Mesenteric fat pad (tissue), 1 donor: ENCODE measurements around the gene UBE2O. TPM values are rescaled to one million over a fixed set of nuclear protein-coding genes. Genes with fewer than 3 reads are reported as not detected.
"Not testable (repeated sequence)": the region's sequence is repeated elsewhere in the genome, so short reads cannot be mapped to it uniquely, and the experiment has no call there.

Experiments used
- DNase-seq: peaks from one replicate; pipeline ENCODE4 v3.0.0-alpha.2; 2020; ENCODE audit warnings: low spot score
- total RNA-seq: library from RNA; stranded (reverse); fragmentation: NEBNext Ultra II Directional; extraction: Animal tissue kit (Norgen Biotek cat#: 25700); gene quantifications from one replicate; pipeline ENCODE4 v1.2.1, GENCODE V29; 2021
- donor health status: DM: yes; HTN: yes; CAD: no.

Gene UBE2O
- total RNA-seq, 1 donor from 2014 or later, result 20.4 TPM

GRCh38 chr17:76353599-76354316, 99.2 kb downstream of the UBE2O start, which contains the start of gene PRPSAP1:
TSS of gene PRPSAP1 (minus strand) at chr17:76353916. CDS start at chr17:76353703, 213 bp downstream.
- DNase-seq, result peak; percentile 95

- DNase-seq, result no peak
Observed at GRCh38 chr17:76353004-76353598, 99.9 kb downstream of the UBE2O start.

GRCh38 chr17:76351526-76352071, 101.4 kb downstream of the UBE2O start:
- DNase-seq, result no peak

- no peak for DNase-seq
Observed at GRCh38 chr17:76350463-76350862, 102.5 kb downstream of the UBE2O start.

GRCh38 chr17:76346936-76347335, 106.0 kb downstream of the UBE2O start:
- DNase-seq, result not testable (repeated sequence)

GRCh38 chr17:76345377-76345974, 107.5 kb downstream of the UBE2O start:
- DNase-seq, result no peak

- DNase-seq, result no peak
Observed at GRCh38 chr17:76343106-76343505, 109.8 kb downstream of the UBE2O start.

GRCh38 chr17:76341301-76341700, 111.7 kb downstream of the UBE2O start:
- no peak for DNase-seq

Other genes with a start within 250 kb of the UBE2O start
- gene RNF157, start 212.7 kb downstream of the UBE2O start, total RNA-seq, result 28.0 TPM
- gene UBALD2, start 187.8 kb downstream of the UBE2O start, total RNA-seq, result 59.2 TPM
- gene QRICH2, start 144.9 kb downstream of the UBE2O start, total RNA-seq, result 1.3 TPM
- 38.2 TPM for gene PRPSAP1, start 99.2 kb downstream of the UBE2O start, total RNA-seq
- 26.5 TPM for gene SPHK1, start 68.5 kb downstream of the UBE2O start, total RNA-seq
- not detected for gene AANAT, start 14.5 kb upstream of the UBE2O start, total RNA-seq
- gene RHBDF2, start 48.3 kb upstream of the UBE2O start, total RNA-seq, result 52.7 TPM
- gene CYGB, start 84.6 kb upstream of the UBE2O start, total RNA-seq, result 55.6 TPM
- gene PRCD, start 86.9 kb upstream of the UBE2O start, total RNA-seq, result 5.4 TPM
- gene ST6GALNAC2, start 132.7 kb upstream of the UBE2O start, total RNA-seq, result 5.5 TPM
- 0.93 TPM for gene ST6GALNAC1, start 190.6 kb upstream of the UBE2O start, total RNA-seq